NCI-H774 (cell line): ENCODE measurements around the gene RPRD1B.
"Not testable (repeated sequence)": the region's sequence is repeated elsewhere in the genome, so short reads cannot be mapped to it uniquely, and the experiment has no call there.

ENCODE experiments used
- DNase-seq: peaks from one replicate; lab custom pipeline; 2025; lab: John Stamatoyannopoulos, UW

Gene RPRD1B

DNA sequence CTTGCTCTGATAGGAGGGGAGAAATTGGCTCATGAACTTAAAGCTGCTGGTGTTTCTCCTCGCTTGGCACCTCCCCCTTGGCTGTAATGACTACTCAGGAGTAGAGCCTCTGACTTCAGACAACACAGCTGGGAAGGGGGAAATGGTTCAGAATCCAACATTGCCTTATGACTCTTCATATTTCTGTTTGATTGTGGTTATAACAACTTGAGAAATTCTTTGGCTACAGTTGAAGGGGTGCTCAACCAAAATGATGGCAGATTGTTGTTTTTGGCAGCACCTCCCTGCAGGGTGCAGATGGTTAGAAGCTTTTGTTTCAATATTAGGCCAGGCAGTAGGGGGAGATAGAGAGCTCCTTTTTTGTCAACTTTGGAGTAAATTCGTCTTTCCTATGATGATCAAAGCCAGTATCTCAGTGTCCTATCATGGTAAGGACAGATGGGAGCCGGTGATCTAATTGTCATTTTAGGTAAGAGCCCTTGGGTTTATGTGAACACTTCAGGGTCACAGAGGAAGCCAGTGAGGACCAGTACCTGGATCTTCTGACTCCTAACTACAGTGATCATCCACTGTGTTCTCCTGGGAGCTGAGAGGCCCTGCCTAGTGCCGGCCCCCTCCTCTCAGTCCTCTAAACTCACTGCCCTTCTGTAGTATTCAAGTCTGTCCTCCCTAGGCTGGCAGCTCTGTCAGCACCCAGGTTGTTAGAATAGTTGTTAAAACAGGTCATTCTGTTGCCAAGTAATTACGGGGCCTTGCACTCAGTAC lies 39.9 kb downstream of the RPRD1B start:
- DNase-seq: no peak

- no peak for DNase-seq
Observed at GRCh38 chr20:38075161-38075998, 41.8 kb downstream of the RPRD1B start.

- DNase-seq: no peak
Observed at GRCh38 chr20:38076548-38076947, 43.0 kb downstream of the RPRD1B start.

DNA sequence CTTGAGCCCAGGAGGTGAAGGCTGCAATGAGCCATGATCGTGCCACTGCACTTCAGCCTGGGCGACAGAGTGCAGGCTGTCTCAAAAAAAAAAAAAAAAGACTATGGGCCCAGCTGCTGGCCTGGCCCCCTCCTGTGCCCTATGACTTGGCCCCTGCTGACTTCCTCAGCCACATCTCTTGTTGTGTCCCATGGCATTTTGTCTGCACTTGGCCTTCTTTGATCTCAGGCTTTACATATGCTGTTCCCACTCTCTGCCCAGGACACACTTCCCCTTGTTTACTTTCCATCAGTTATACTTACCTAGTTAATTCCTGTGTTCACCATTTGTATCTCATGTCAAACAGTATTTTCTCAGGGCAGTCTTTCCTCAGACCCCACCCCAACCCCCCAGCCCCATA lies 44.5 kb downstream of the RPRD1B start:
- DNase-seq: no peak

- no peak for DNase-seq
Observed at GRCh38 chr20:38079353-38079752, 45.8 kb downstream of the RPRD1B start.

GRCh38 chr20:38081575-38081974 lies 48.0 kb downstream of the RPRD1B start:
- no peak for DNase-seq

DNA sequence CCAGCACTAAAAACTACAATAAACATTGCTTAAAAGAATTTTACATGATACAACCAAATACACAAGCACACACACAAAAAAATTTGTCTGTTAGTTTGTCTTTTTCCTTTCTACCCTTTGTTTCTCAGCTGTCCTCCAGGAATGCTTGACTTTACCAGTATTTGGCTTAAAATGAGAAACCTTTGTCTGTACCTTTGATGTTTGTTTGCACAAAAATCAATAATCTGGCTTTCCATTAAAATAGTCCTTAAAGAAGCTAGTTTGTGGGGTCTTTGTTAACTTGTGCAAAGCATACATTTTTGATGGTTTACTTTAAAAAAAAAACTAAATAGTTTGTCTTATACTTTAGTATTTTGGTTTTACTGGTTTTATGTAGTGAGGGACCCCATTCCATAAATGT lies 49.3 kb downstream of the RPRD1B start:
- no peak for DNase-seq

GRCh38 chr20:38083338-38084048 lies 49.9 kb downstream of the RPRD1B start:
- DNase-seq: no peak

- DNase-seq: no peak
Observed at GRCh38 chr20:38084425-38084951, 50.9 kb downstream of the RPRD1B start.

GRCh38 chr20:38085026-38085425 lies 51.5 kb downstream of the RPRD1B start:
- no peak for DNase-seq

GRCh38 chr20:38089500-38089899 lies 56.0 kb downstream of the RPRD1B start:
- DNase-seq: no peak

- no peak for DNase-seq
Observed at GRCh38 chr20:38090061-38090460, 56.5 kb downstream of the RPRD1B start.

- no peak for DNase-seq
Observed at GRCh38 chr20:38091441-38092216, 58.1 kb downstream of the RPRD1B start.

DNA sequence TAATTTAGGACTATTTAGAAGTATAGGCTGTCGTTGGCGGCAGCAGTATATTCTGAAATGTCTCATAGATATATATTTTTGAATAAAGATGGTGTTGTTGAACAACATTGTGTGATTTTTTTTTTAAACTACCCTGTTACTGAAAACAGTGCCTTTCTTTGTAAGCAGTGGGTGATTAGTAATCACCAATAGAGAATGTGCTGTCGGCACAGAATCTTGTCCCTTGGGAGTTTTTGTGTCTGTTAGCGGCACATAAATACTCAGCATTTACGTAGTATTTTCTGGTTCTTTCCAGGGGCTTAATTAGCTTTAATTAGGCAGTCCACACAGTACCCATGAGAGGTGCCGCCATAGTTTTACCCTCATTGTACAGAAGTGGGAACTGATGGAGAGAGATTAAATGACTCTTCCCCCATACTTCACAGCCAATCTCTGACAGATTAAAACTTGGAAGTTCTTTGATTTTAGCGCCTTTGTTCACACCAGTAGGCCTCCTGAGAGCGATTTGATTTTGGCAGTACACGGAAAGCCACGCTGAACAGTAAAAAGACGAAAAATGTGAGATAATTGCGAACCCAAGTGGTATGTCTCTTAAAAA lies 58.8 kb downstream of the RPRD1B start:
- DNase-seq: no peak

DNA sequence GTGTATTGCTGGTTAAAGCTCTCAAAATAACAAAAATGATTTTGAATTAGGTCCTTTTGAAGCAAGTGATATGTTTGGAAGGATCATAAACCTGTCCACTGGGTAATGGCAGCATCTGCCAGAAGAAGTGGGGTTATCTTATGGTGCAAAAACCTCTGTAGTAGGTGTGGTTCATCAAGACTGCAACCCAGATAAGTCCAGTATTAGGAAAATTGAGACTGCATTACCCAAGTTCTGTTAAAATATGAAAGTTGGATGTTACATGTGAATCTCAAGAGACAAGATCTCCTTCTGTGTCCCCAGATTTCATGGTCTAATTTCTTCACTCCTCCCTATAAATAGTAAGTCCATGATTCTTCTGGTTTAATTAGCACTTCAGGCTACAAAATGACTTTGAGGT lies 59.4 kb downstream of the RPRD1B start:
- no peak for DNase-seq

GRCh38 chr20:38093641-38094077 lies 60.1 kb downstream of the RPRD1B start:
- no peak for DNase-seq

DNA sequence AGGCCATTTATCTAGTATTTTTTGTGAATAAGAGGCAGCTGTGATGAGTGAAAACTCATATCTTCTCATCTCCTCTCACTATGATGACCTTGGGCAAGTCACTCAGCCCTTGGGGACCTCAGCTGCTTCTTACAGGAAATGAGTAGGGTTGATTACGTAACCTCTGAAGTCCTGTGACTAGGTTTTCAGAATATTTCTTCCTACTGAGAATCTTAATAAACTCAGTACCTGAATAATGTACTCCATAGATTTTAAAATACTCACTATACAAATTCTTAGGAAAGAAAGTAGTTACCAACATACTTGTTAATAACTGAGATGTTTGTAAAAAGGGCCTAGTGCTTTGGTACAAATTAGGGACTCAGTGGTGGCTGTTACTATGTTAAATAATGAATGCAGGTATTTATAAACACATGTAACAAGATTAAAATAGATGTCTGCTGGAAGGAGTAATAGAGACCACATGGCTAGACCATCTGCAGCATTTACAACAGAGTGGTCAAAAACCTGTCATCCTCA lies 60.9 kb downstream of the RPRD1B start:
- no peak for DNase-seq

DNA sequence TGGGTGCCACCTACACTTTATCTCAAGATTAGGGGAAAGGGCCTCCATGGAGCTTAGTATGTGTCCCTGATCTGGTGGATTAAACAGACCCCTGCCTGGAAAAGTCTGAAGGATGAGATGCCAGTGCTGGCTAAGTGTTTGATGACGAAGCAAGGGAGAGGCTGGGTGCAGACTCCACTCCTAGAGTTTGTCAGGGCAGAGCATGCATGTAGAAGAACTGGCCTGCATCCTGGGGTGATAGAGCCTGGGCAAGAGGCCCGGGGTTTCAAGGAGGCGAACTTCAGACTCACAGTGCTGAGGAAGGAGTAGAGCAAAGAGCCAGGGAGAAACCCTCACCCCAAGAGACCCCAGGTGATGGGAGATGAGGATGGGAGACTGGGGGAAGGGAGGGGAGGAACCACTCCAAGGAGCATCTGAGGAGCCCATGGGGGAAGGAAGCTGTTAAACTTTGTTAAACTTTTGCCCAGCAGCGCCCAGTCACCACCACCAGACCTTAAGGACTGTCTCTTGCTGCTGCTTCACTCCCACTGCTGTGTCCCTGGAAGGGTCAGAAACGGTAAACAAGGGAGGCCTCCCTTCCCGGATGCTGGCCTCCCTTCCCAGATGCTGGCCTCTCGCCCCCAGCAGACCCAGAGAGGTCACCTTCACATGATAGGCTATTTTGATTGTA lies 61.6 kb downstream of the RPRD1B start:
- DNase-seq: no peak

GRCh38 chr20:38098952-38099351 lies 65.4 kb downstream of the RPRD1B start:
- no peak for DNase-seq

GRCh38 chr20:38102206-38102605 lies 68.7 kb downstream of the RPRD1B start:
- not testable (repeated sequence) for DNase-seq
